ENCODE results near the gene NTN5. TPM values are rescaled to one million over a fixed set of nuclear protein-coding genes. Genes with fewer than 3 reads are reported as not detected.
A peak's percentile ranks its signal among the peaks of the same experiment; 100 is the strongest.

NTN5 gene
- total and polyA plus RNA-seq, 10 of the 15 experiments (the other 5 are each of a cell fraction or from before 2014, with no cell fraction given): 0.07 to 0.22 TPM; not detected in 8

DNA sequence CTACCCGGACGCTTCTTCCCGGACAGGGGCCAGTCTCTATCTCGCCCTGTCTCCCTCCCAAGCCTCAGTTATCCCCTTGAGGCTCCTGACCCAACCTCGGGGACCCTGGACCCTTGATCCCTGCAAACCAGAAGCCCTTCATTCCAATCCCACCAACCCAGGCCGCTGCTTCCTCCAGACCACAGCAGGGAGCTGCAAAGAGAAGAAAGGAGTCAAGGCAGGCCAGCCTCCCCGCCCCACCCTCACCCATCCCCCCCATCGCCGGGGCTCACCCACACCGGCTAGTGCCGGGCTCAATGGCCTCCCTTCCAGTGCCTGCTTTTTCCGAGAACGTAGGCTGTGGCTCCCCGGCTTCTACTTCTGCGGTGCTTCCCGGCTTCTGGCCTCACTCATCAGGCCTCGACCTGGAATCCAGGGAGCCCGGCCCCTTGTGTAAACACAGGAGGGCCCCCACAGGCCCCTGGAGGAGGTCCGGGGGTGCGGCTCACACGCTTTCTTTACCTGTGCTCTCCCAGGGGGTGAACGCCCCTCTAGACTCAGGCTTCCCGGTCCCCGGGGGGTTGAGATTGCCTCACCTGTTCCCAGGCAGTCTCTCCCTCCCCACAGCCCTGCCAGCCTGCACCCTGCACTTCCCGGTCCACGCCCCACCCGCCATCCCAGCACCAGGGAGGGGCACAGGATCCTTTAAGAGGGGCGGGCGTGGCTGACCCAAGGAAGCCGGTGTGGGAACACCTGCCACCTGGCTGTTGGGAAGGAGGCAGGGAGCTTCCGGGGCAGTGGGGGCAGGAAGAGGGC lies 58.2 kb downstream of the NTN5 start, which contains the start of gene FAM83E (continued):
- TF ChIP-seq, protein P1, sequence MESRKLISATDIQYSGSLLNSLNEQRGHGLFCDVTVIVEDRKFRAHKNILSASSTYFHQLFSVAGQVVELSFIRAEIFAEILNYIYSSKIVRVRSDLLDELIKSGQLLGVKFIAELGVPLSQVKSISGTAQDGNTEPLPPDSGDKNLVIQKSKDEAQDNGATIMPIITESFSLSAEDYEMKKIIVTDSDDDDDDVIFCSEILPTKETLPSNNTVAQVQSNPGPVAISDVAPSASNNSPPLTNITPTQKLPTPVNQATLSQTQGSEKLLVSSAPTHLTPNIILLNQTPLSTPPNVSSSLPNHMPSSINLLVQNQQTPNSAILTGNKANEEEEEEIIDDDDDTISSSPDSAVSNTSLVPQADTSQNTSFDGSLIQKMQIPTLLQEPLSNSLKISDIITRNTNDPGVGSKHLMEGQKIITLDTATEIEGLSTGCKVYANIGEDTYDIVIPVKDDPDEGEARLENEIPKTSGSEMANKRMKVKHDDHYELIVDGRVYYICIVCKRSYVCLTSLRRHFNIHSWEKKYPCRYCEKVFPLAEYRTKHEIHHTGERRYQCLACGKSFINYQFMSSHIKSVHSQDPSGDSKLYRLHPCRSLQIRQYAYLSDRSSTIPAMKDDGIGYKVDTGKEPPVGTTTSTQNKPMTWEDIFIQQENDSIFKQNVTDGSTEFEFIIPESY (IDR thresholded peaks at IDR 0.05): no peak
- TF ChIP-seq, protein P2, sequence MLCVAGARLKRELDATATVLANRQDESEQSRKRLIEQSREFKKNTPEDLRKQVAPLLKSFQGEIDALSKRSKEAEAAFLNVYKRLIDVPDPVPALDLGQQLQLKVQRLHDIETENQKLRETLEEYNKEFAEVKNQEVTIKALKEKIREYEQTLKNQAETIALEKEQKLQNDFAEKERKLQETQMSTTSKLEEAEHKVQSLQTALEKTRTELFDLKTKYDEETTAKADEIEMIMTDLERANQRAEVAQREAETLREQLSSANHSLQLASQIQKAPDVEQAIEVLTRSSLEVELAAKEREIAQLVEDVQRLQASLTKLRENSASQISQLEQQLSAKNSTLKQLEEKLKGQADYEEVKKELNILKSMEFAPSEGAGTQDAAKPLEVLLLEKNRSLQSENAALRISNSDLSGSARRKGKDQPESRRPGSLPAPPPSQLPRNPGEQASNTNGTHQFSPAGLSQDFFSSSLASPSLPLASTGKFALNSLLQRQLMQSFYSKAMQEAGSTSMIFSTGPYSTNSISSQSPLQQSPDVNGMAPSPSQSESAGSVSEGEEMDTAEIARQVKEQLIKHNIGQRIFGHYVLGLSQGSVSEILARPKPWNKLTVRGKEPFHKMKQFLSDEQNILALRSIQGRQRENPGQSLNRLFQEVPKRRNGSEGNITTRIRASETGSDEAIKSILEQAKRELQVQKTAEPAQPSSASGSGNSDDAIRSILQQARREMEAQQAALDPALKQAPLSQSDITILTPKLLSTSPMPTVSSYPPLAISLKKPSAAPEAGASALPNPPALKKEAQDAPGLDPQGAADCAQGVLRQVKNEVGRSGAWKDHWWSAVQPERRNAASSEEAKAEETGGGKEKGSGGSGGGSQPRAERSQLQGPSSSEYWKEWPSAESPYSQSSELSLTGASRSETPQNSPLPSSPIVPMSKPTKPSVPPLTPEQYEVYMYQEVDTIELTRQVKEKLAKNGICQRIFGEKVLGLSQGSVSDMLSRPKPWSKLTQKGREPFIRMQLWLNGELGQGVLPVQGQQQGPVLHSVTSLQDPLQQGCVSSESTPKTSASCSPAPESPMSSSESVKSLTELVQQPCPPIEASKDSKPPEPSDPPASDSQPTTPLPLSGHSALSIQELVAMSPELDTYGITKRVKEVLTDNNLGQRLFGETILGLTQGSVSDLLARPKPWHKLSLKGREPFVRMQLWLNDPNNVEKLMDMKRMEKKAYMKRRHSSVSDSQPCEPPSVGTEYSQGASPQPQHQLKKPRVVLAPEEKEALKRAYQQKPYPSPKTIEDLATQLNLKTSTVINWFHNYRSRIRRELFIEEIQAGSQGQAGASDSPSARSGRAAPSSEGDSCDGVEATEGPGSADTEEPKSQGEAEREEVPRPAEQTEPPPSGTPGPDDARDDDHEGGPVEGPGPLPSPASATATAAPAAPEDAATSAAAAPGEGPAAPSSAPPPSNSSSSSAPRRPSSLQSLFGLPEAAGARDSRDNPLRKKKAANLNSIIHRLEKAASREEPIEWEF (IDR thresholded peaks at IDR 0.05; ENCODE audit: insufficient replicate concordance, low read depth, low read length): no peak
- TF ChIP-seq PBX3 (IDR thresholded peaks at IDR 0.05; ENCODE audit: insufficient replicate concordance, low read depth, low read length) (peak; percentile 34), SUPT20H (IDR thresholded peaks at IDR 0.05; ENCODE audit: borderline replicate concordance, control insufficient read depth, low read depth, low read length) (no peak), NR2C2 (IDR thresholded peaks at IDR 0.05; ENCODE audit: borderline replicate concordance, control insufficient read depth, insufficient read length, low read depth) (no peak), SREBF2 (IDR thresholded peaks at IDR 0.05; ENCODE audit: low read length) (no peak), POLR2A (IDR thresholded peaks at IDR 0.05; ENCODE audit: low read depth, low read length) (peak; percentile 60), LARP7 (IDR thresholded peaks at IDR 0.05) (no peak), PAX8 (IDR thresholded peaks at IDR 0.05) (no peak), FOXM1 (IDR thresholded peaks at IDR 0.05; ENCODE audit: low read depth, low read length) (peak; percentile 17; the same call in 1 of the 2 replicates), RB1 (IDR thresholded peaks at IDR 0.05; ENCODE audit: borderline replicate concordance) (no peak), PAX5 (IDR thresholded peaks at IDR 0.05; ENCODE audit: borderline replicate concordance, low read depth, low read length) (0 out of 2 replicates have a peak, but pooled peaks have one; percentile 4), STAT1 (conservative IDR thresholded peaks at IDR 0.05) (no peak), TBL1XR1 (IDR thresholded peaks at IDR 0.05; ENCODE audit: low read depth, low read length) (no peak), MYC (IDR thresholded peaks at IDR 0.05; ENCODE audit: insufficient read depth, insufficient read length, insufficient replicate concordance, low read length, severe bottlenecking) (no peak), MEF2B (IDR thresholded peaks at IDR 0.05; ENCODE audit: partially characterized antibody, poor library complexity, severe bottlenecking) (no peak), ZBTB11 (CRISPR knock-in tag; IDR thresholded peaks at IDR 0.05) (no peak), CREM (IDR thresholded peaks at IDR 0.05; ENCODE audit: low read depth) (peak; percentile 9; the same call in 1 of the 2 replicates)

Data from GM12878 (cell line).